Karpas-422 (cell line): ENCODE measurements around the gene CHST13. TPM values are rescaled to one million over a fixed set of nuclear protein-coding genes. Genes with fewer than 3 reads are reported as not detected.

Experiments
- DNase-seq: peaks from one replicate; pipeline ENCODE4 v3.0.0-alpha.2; 2015
- H2AFZ ChIP-seq: fragments of 200-600 bp; sonication (generic); 2 replicates; pipeline ENCODE4 v1.6.1; 2014; ENCODE audit warnings: antibody characterized with exemption, low read length, mixed read lengths
- H3K27ac ChIP-seq: fragments of 200-600 bp; sonication (generic); 2 replicates; pipeline ENCODE4 v1.5.1; 2014; ENCODE audit warnings: mild to moderate bottlenecking, low read length, moderate library complexity
- H3K27me3 ChIP-seq: fragments of 200-600 bp; sonication (generic); 2 replicates; pipeline ENCODE4 v1.6.1; 2014; ENCODE audit warnings: low read length, mixed read lengths
- H3K36me3 ChIP-seq: fragments of 200-600 bp; sonication (generic); 2 replicates; pipeline ENCODE4 v1.6.1; 2014; ENCODE audit warnings: low read length, mixed read lengths; ENCODE audit not compliant: insufficient read depth
- H3K4me1 ChIP-seq: fragments of 200-600 bp; sonication (generic); 2 replicates; pipeline ENCODE4 v1.6.1; 2014; ENCODE audit warnings: mild to moderate bottlenecking, low read length, mixed read lengths
- H3K4me2 ChIP-seq: fragments of 200-600 bp; sonication (generic); 2 replicates; pipeline ENCODE4 v1.6.1; 2014; ENCODE audit warnings: low read length, low read depth, mild to moderate bottlenecking; ENCODE audit not compliant: poor library complexity, severe bottlenecking
- H3K4me3 ChIP-seq: fragments of 200-600 bp; sonication (generic); 2 replicates; pipeline ENCODE4 v1.5.1; 2014; ENCODE audit warnings: mild to moderate bottlenecking, antibody characterized with exemption, low read length, mixed read lengths
- H3K79me2 ChIP-seq: fragments of 200-600 bp; sonication (generic); 2 replicates; pipeline ENCODE4 v1.6.1; 2014; ENCODE audit warnings: mild to moderate bottlenecking, low read length, mixed read lengths
- H3K9ac ChIP-seq: fragments of 200-600 bp; sonication (generic); 2 replicates; pipeline ENCODE4 v1.6.0; 2014; ENCODE audit warnings: low read length
- H3K9me2 ChIP-seq: fragments of 200-600 bp; sonication (generic), shearing (Covaris generic); replicated peaks from 2 replicates; pipeline ENCODE4 v1.6.0; 2014; ENCODE audit warnings: mild to moderate bottlenecking, low read length, moderate library complexity; ENCODE audit not compliant: insufficient read depth
- H3K9me3 ChIP-seq: fragments of 300-700, 200-600 bp; sonication (generic); 2 replicates; pipeline ENCODE4 v1.6.1; 2014; ENCODE audit warnings: low read length, mixed read lengths
- H4K20me1 ChIP-seq: fragments of 200-600 bp; sonication (generic); 2 replicates; pipeline ENCODE4 v1.6.1; 2014; ENCODE audit warnings: mild to moderate bottlenecking, antibody characterized with exemption, low read length, low read depth; ENCODE audit not compliant: insufficient read depth
- total RNA-seq: library from RNA; depleted of rRNA; stranded (reverse); fragments of >200 nt; shearing (Covaris generic); gene quantifications from 2 replicates; pipeline ENCODE4 v1.2.3, GENCODE V29; 2014; ENCODE audit warnings: low replicate concordance

CHST13 gene
- total RNA-seq, 1 experiment from 2014 or later, result not detected

DNA sequence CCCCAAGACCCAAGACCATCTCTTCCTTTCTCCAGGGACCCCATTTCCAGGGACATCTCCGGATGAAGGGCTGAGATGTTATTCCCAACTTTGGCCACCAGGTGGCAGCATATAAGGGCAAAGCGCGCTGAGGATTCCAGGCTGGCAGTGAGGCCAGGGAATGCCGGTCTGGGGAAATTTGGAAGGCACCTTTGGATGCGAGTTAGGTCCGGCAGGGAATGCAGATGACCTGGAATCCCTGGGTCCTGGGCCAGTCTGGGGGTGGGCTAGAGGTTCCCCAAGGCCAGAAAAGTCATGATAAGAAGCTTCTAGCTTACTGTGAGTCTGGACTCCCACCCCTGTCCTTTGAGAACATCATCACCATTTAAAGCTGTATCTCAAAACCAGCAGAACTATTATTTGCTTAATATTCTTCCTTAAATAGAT is 1.6 kb upstream of the CHST13 start:
- no peaks in the 10 kb centered on the region for H3K4me1 ChIP-seq
- no peaks in the 10 kb centered on the region for H3K79me2 ChIP-seq
- H3K27me3 ChIP-seq, result no peaks in the 10 kb centered on the region
- H3K4me2 ChIP-seq, result no peak overlapping the region
- no peak overlapping the region for H3K27ac ChIP-seq
- no peaks in the 10 kb centered on the region for H4K20me1 ChIP-seq
- no peak overlapping the region for H3K9ac ChIP-seq
- H3K4me3 ChIP-seq, result no peak overlapping the region
- no peak overlapping the region for H2AFZ ChIP-seq
- no peaks in the 10 kb centered on the region for H3K36me3 ChIP-seq
- peak; percentile 70 for DNase-seq
- H3K9me2 ChIP-seq, result no peaks in the 10 kb centered on the region
- H3K9me3 ChIP-seq, result no peaks in the 10 kb centered on the region

DNA sequence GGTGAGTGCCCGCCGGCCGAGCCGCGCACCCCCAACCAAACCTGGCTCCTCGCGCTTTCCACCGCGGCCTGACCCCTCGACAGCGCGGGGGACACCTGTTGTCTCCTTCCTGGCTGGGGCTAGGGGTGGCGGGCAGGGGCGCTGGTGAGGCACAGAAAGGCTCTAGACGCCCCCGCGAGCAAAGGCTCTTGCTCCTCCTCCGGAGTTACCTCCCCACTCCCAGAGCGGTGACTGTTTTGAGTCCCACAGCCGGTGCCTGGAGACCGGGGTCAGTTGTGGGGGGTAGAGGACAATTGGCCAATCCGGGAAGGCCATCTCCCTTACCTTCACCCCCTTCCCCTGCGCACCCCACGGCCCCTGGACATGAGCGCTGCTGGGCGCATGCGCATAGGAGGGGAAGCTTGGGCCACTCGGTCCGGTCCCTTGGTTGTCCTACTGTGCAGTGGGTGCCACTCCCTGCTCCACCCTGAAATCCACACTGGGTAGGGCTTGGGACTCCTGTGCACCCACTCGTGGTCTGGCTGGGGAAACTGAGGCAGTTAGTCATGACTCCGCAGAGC is 554 bp downstream of the CHST13 start:
- Histone ChIP-seq H4K20me1 (no peaks in the 10 kb centered on the region), H3K79me2 (no peaks in the 10 kb centered on the region), H3K9me2 (no peaks in the 10 kb centered on the region), H2AFZ (no peak overlapping the region), H3K27me3 (no peaks in the 10 kb centered on the region), H3K4me1 (no peaks in the 10 kb centered on the region), H3K9ac (no peak overlapping the region), H3K9me3 (no peaks in the 10 kb centered on the region), H3K4me3 (no peak overlapping the region), H3K27ac (no peak overlapping the region), H3K4me2 (no peak overlapping the region), H3K36me3 (no peaks in the 10 kb centered on the region)
- DNase-seq, result no peak

DNA sequence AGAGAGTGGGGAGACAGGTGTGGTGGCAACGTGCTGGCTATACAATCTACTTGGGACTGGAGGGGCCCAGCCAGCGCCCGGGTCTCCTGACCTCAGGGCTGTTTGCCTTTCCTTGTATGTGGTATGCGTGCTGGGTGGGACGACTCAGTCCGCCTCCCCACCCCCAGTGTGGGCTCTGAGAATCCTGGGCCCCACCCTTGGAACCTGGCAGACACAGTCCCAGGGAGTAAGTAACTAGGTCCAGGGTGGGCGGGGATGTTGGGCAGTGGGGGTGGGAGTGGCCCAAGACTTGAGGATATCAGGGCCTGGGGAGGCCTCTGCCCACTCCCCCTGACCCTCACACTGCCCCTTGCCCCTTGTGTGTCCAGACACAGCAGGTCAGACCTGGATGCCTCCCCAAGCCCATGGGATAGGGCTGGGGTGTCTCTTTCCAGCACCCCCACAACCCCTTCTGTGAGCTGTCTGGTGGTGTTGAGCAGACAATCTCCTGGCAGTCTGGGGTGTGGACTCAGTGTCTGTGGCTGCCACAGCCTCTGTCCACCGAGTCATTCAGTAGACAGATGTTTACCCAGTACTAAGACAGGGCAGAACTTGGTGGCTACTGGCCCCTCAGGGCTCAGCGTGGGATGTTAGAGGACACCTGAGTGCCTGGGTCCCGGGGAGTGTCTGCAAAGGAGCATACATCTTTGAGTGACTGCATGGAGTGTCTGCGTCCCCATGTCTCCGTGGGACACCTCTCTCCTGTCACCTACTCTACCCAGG is 1.3 kb downstream of the CHST13 start:
- Histone ChIP-seq H3K9me3 (no peaks in the 10 kb centered on the region), H3K27ac (no peak overlapping the region), H3K4me3 (no peak overlapping the region), H3K79me2 (no peaks in the 10 kb centered on the region), H3K9me2 (no peaks in the 10 kb centered on the region), H4K20me1 (no peaks in the 10 kb centered on the region), H3K4me2 (no peak overlapping the region), H3K27me3 (no peaks in the 10 kb centered on the region), H3K9ac (no peak overlapping the region), H3K36me3 (no peaks in the 10 kb centered on the region), H3K4me1 (no peaks in the 10 kb centered on the region), H2AFZ (no peak overlapping the region)
- no peak for DNase-seq

DNA sequence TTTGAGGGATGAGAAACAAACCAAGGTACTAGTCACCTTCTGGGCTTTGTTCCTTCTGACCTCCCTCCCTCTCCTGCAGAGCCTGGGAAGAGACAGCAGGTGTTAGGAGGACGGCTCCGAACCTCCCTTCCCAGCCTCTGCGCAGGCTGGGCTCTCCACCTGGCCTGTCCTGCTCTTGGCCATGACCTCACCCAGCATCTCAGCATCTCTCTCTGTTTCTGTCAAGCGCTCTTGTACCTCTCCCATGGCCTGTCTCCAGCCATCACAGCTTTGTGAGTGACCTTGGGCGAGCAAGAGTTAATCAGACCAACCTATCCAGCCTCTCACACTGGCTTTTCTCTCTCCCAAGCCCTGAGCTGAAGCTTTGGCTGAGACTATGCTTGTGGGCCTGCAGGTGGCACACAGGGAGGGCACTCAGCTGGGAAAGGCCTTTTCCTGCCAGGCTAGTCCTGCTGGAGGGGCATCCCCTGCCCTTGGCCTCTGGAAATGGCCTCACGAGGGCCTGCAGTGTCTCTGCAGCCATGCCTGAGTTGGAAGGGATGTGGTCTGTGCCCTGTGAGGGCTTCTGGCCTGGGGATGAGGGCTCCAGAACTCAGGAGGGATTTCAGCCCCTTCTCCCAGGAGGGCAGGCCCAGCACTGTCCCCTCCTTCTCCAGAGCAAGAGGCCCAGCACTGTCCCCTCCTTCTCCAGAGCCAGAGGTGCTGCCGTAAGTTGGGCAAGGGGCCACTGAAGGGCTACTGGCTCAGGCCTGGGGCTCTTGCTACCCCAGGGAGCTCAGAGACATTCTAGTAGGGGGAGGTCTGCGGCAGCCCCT is 2.1 kb downstream of the CHST13 start:
- H2AFZ ChIP-seq, result no peak overlapping the region
- no peak for DNase-seq
- no peaks in the 10 kb centered on the region for H3K27me3 ChIP-seq
- no peak overlapping the region for H3K4me3 ChIP-seq
- no peaks in the 10 kb centered on the region for H3K9me3 ChIP-seq
- no peak overlapping the region for H3K4me2 ChIP-seq
- no peaks in the 10 kb centered on the region for H3K9me2 ChIP-seq
- H3K9ac ChIP-seq, result no peak overlapping the region
- H3K4me1 ChIP-seq, result no peaks in the 10 kb centered on the region
- H3K36me3 ChIP-seq, result no peaks in the 10 kb centered on the region
- no peaks in the 10 kb centered on the region for H3K79me2 ChIP-seq
- no peaks in the 10 kb centered on the region for H4K20me1 ChIP-seq
- H3K27ac ChIP-seq, result no peak overlapping the region

DNA sequence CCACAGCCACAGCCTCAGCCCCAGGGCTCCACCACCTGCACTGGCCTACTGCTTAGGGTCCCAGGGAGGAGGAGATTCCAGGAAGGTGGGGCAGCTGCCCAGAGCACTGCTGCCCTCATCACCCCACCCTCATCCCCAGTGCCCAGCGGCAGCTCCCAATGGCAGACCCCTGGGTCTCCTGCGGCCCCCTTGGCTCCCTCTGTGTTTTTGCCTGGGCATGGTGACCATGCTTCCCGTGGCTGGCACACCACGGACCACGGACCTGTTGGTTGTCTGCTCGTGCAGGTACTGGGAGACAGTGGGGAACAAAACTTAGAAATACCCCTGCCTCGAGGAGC is 2.7 kb downstream of the CHST13 start:
- H3K4me1 ChIP-seq, result no peaks in the 10 kb centered on the region

DNA sequence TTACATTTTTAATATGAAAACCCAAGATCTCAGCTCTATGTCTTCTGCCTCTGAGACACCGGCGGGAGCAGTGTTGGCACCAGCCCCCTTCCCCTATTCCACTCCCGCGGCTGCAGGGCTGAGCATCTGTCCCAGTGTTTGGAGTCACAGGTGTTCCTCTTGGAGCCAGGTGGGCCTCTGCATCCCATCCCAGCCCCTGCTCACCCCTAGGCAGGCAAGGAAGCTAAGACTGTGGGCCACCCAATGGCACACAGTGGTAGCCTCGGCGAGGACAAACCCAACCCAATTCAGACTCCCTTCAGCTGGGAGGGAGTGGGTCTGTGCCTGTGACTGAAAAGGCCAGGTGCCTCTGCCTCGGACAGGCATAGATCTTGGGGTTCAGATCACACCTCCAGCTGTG is 3.1 kb downstream of the CHST13 start:
- Histone ChIP-seq H3K27me3 (no peaks in the 10 kb centered on the region), H3K9ac (no peak overlapping the region), H2AFZ (no peak overlapping the region), H3K36me3 (no peaks in the 10 kb centered on the region), H3K27ac (no peak overlapping the region), H3K9me3 (no peaks in the 10 kb centered on the region), H3K79me2 (no peaks in the 10 kb centered on the region), H3K4me3 (no peak overlapping the region), H4K20me1 (no peaks in the 10 kb centered on the region), H3K9me2 (no peaks in the 10 kb centered on the region), H3K4me2 (no peak overlapping the region), H3K4me1 (no peaks in the 10 kb centered on the region)
- DNase-seq, result no peak

More for the DNA sequence above, 2.7 kb downstream of the CHST13 start:
- H3K4me2 ChIP-seq, result no peak overlapping the region
- H3K79me2 ChIP-seq, result no peaks in the 10 kb centered on the region
- H3K36me3 ChIP-seq, result no peaks in the 10 kb centered on the region
- no peak for DNase-seq
- H3K9me2 ChIP-seq, result no peaks in the 10 kb centered on the region
- H3K9me3 ChIP-seq, result no peaks in the 10 kb centered on the region
- no peak overlapping the region for H3K4me3 ChIP-seq
- no peak overlapping the region for H3K9ac ChIP-seq
- H3K27me3 ChIP-seq, result no peaks in the 10 kb centered on the region
- no peaks in the 10 kb centered on the region for H4K20me1 ChIP-seq
- no peak overlapping the region for H2AFZ ChIP-seq
- no peak overlapping the region for H3K27ac ChIP-seq

DNA sequence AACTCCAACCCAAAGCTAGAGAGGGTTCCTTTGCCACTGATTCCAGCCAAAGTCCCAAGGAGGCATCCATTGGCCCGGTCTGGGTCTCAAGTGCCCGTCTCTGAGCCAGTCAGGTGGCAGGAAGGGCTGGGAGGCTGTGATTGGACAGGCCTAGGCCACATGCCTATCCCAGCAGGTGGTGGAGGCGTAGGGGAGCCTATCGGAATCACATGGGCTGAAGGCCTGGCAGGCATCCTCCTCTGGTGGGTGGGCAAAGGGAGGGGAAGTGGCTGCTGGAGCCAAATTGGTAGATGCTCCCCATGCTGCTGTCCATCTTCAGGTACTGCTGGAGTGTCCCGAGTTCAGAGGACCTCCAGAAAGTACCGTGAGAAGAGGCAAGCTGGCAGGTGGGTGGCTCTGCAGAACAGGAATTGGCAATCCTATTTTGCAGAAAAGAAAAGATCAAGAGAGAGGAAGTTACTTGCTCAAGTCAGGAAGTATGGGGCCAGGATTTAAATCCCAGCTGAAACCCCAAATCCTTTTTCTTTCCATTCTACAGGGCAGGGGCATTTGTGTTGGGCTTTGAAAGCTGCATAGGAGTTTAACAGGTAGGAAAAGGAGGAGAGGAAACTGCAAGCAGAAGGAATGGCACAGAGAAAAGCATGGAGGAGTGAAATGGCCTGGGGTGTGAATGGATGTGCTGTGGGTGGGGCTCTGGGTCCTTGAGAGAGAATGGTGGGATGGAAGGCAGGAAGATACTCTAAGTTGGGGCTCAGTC is 3.7 kb downstream of the CHST13 start:
- no peak overlapping the region for H2AFZ ChIP-seq
- no peaks in the 10 kb centered on the region for H4K20me1 ChIP-seq
- no peaks in the 10 kb centered on the region for H3K36me3 ChIP-seq
- no peaks in the 10 kb centered on the region for H3K9me3 ChIP-seq
- H3K27ac ChIP-seq, result no peak overlapping the region
- H3K9me2 ChIP-seq, result no peaks in the 10 kb centered on the region
- H3K79me2 ChIP-seq, result no peaks in the 10 kb centered on the region
- no peak overlapping the region for H3K4me2 ChIP-seq
- no peaks in the 10 kb centered on the region for H3K27me3 ChIP-seq
- no peak for DNase-seq
- H3K4me1 ChIP-seq, result no peaks in the 10 kb centered on the region
- H3K4me3 ChIP-seq, result no peak overlapping the region
- no peak overlapping the region for H3K9ac ChIP-seq

DNA sequence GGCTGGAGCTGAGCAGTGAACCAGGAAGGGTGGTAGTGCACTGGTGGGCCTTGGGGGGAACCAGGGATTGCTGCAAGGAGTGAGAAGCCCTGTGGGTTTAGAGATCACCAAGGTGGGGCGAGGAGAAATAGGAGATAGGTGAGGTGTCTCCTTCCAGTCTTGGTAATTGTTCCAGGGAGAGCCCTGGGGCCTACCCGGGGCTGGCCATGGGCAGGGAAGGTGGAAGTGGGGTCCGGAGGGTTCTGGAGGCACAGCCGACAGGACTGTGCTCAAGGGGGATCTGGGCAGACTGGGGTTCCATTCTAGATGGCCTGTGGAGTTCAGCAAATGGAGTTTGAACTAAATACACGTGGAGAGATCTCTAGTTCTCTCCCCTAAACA is 4.5 kb downstream of the CHST13 start:
- Histone ChIP-seq H3K4me3 (no peak overlapping the region), H3K4me2 (no peak overlapping the region), H3K9ac (no peak overlapping the region), H3K4me1 (no peaks in the 10 kb centered on the region), H4K20me1 (no peaks in the 10 kb centered on the region), H3K36me3 (no peaks in the 10 kb centered on the region), H3K9me3 (no peaks in the 10 kb centered on the region), H2AFZ (no peak overlapping the region), H3K27me3 (no peaks in the 10 kb centered on the region), H3K27ac (no peak overlapping the region), H3K9me2 (no peaks in the 10 kb centered on the region), H3K79me2 (no peaks in the 10 kb centered on the region)
- DNase-seq, result no peak
